NK-92 treated with Interleukin-12 subunit alpha and Interleukin-12 subunit beta, amount 100 ng/mL, for 24 hours (cell line): Measurements from ENCODE around the gene MGAT4B.

ENCODE experiments used
- DNase-seq: peaks from one replicate; lab custom pipeline; 2025; lab: John Stamatoyannopoulos, UW

MGAT4B gene

DNA sequence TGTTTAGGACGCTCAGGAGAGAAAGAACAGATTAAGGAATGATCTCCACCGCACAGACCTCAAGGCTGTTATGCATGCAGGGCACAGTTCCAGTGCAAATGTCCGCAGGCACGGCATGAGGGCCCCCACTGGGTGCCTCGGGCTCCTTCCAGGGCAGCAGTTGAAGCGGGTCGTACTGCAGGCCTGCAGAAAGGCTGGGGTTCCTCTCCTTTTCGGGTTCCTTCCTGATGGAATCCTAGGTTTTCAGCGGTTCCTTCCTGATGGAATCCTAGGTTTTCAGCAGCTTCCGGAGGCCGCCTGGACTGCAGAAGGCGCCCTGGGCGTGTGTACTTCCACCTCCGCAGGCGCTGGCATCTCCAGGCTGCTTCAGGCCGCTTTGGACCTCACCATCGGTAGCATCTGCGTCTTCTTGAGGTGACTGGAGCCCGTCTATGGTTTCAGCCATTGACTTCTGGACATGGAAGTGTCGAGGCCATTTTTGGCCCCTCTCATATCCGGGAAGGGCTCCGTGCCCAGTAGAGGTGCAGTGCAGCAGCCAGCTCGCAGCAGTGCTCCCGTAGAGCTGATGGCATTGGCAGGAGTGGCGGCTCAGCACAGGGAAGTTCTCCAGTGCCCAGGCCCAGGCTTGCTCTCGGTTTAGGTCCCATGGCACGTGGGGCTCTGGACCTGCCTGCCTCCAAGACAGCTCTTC is 5.6 kb upstream of the MGAT4B start:
- no peak for DNase-seq

DNA sequence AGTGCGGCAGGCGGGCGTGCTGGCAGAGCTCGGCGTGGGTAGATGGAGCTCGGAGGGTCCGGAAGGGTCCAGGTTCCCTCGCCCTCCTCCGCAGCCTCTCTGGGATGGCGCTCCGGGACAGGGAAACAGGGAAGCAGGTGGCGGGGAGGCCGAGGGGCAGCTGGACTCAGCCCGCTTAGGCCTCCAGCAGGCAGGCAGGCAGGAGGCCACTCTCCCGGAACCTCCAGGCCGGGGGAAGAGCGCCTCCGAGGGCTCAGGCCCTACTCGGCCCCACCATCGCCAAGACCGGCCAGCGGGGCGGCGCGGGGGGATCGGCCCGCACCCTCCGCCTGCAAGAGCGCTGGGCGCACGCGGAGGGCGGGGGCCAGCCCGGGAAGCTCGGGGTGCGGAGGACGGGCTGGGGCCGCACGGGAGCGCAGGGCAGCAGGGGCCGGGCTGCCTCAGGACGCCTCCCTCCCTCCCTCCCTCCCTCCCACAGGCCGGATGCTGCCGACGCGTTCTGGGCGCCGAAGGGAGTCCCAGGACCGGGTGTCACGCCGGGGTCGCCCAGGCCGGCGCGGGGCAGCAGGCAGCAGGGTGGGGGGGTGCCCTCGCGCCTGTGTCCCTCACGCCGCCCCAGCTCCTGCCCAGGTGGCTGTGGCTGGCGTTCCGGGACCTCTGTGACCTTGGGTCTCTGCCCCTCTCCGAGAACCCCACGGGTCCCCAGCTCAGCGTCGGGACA is 977 bp downstream of the MGAT4B start:
- DNase-seq: no peak

DNA sequence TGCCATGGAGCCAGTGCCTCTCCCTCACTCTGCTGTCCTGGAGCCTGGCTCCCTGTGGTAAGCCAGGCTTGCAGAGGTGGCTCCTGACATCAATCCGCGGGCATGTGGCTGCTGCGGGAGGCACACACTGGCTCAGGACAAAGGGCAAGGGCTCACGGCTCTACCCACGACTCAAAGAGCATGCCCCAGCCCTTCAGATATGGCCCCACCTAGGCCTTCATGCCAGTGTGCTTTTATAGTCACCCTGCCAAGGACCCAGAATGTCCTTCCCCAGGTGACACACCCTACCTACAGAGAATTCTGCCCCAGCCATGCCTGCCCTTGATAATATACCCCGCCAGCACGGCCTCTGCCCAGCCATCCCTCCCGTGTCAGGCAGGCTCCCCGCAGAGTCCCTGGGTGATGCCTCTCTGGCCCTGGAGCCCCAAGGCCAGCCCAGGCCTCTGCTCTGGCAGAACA is 1.6 kb downstream of the MGAT4B start:
- DNase-seq: no peak

DNA sequence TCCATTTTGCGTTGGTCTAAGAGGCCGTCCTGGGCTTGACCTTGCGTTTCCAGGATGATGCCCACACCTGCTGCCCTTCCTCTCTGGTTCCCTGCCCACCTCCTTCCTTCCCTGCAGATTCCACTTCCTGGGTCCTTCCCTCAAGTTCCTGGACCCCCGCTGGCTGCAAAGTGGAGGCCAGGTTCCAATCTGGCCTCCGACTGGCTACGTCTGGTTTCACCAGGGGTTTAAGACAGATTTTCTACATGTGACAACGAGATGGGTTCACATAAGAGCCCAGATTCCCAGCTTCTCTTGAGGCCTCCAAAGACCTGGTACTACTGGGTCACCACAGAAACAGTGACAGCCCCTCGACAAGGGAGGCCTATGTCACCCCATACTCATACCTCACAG is 2.1 kb downstream of the MGAT4B start:
- DNase-seq: no peak

DNA sequence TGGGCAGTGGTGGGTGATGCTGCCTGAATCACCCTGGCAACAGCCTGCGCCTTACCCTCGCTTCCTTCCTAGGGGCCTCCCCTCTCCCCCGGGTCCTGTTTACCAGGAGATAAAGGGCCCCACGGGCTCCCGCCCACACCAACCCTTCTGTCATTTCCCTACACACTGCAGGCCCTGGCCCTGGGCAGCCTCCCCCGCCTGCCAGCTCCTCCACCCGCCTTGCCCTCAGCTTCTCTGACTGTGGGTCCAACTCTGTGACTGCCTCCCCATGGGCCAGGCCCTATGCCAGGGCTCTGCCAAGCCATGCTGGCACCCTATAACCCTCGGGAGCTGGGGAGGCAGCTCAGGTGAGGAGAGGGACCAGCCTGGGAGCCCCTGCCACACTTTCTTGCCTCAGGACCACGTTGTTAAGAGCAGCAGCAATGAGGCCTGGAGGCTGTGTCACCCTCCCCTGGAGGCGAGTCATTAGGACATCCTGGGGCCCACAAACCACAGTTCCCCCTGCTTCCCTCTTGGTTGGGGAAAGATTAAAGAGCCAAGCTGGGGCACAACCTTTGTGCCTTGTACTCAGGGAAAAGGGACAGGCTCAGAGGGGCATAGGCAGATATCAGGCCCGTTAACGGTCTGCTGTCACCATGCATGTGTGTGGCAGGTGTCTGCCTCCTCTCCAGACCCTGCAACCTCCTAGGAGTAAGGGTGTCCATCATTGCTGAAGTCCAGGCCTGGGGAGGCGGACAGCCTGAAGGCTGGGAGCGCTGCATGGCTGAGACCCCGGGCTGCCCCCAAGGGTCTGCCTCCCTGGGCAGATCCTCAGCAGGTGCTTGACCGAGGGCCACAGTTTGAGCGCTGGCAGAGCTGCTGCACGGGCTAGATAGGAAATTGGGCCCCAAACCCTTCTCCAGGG is 2.8 kb downstream of the MGAT4B start:
- DNase-seq: peak; percentile 30

DNA sequence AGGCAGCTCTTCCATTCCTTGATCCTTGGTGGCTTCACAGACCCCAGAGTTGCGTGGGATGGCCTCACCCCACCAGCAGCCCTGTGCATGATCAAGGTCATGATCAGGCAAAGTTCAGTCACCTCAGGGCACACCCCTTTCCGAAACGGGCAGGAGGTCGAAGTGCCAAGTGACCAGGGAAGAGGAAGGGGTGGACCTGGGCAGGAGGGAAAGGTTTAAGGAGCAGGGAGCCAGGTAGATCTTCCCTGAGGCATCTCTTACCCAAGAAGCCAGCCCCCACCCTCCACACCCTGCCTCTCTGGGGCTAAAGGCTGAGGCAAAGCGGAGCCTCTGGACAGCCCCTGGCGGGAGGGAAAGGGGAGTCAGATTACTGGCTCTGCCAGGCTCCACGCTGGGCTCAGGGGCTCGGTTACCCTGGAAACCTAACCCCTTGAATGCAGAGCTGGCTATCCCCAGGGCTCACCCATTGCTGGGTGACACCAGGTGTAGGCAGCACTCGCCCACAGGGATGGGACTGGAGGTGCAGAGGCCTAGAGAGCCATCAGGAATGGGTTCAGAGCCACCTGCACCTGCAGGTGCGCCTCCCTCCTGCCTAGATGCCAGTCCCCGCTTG is 3.6 kb downstream of the MGAT4B start:
- DNase-seq: no peak

DNA sequence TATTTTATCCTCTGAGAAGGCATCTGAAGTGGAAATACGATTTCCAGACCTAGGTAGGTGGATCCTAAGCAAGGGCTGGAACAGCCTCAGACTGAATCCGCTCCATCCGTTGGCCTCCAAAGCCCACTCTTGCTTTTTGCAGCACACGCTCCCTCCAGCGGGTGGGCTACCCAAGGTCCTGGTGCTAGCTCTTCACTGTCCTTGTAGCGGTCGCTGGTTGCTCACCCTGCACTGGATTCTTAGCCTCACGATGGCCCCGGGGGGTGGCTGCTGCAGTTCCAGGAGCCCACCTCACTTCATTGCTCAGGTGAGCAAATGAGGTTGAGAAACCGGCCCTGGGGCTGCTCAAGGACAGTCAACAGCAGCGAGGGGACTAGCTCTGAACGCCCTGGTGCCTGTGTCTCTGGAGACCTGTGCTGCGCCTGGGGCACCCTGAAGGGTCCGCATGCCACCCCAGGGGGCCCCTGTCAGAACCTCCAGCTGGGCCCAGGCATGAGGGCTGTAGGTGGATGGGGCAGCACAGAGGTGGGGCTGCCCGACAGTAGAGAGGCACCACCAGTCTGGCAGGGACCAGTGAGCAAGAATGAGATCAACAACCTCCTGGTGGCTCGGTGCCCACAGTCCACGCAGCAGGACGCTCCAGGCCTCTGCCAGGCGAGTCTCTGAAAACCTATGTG is 4.3 kb downstream of the MGAT4B start:
- no peak for DNase-seq

DNA sequence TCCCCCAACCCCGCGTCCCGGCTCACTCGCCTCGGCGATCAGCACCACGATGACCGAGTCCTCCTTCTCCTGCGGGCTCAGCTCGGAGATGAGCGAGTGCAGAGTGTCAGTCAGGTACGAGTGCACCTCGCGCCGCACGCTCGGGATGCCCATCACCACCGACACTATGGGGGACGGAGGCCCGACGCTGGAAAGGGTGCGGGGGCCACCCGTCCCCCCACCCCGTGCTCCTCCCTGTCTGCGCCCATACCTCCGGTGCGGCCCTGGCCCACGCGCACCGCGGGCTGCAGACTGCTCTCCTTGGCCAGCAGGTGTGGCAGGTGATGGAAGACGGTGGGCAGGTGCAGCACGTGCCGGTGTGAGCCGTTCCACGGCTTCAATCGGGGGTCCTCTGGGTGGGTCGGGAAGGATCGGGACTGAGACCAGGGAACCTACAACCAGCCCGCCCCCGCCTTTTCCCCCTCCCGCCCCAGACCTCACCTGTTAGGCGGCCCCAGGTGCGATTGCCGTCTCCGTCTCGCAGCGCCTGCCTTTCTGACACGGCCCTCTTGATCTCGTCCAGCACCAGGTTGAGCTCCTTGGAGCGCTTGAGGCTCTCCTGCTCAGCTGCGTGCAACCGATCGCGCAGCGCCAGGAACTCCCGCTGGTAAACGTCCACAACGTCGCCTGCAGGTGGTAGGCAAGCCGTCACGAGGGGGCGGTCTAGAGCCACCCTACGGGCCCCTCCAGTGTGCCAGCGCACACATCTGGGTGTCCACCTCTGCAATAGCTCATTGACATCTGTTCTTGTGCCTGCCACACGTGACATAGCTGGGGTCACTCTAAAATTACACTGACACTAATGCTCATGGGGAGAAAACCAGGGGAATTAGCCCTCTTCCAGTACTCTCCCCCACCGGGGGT is 5.1 kb downstream of the MGAT4B start:
- DNase-seq: no peak

DNA sequence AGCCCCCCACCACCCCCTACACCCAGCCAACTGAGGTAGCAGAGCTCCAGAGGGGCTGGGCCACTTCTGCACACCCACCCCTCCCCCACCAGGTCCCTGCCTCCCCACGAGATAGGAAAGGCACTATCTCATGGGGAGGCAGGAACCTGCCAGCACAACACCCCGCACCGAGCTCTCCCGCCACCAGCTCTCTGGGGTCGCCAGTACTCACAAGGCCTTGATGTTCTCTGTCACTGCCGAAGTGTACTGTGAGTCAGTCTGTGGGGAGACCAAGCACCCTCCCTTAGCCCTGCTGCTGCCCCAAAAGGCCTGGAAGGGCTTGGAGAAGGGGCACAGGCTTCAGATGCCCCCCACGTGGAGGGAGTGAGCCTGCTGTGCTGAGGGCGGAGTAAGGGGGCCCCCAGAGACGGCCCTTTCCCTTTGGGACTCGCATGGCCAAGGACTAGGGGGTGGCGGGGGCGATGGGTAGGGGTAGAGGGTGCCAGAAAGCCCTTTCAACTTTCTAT is 5.9 kb downstream of the MGAT4B start:
- no peak for DNase-seq

DNA sequence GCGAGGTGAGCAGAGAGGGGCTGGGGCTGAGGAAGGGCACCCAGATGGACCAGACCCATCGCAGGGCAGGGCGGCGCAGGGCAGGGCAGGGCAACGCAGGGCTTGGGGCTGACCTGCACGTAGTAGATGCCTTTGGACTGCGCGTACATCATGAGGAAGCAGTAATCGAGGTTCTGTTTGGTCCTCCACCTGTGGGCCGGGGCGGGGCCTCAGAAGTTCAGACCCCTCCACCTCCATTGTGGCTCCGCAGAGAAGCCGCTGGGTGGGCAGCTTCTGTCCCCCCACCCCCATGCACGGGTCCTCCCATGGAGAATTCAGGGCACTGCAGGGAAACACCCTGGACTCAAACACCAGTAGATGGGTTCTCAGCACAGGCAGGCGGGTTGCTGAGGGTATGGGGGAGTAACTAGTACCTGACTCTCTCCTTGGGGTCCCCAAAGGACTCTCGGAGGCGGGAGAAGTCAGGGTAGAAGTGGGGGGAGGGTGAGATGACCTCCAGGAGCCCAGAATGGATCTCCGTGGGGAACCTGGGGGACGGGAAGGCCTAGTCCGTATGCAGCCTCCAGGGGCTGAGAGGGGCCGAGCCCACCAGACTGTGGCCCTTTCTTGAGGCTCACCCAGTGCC is 6.5 kb downstream of the MGAT4B start:
- no peak for DNase-seq

DNA sequence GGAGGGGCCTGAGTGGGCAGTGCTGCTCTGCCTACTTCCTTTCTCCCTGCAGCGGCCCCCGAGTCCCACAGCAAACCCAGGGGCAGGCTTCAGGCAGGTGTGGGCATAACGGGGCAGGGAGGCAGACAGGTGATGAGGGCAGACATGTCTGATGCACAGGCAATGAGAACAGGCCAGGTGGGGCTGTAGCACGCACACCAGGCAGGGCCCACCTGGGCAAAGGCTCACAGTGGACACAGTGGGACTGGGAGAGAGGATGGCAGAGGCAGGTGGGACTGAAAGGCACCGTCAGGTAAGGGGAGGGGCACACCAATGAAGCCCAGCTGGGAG is 7.1 kb downstream of the MGAT4B start:
- no peak for DNase-seq

DNA sequence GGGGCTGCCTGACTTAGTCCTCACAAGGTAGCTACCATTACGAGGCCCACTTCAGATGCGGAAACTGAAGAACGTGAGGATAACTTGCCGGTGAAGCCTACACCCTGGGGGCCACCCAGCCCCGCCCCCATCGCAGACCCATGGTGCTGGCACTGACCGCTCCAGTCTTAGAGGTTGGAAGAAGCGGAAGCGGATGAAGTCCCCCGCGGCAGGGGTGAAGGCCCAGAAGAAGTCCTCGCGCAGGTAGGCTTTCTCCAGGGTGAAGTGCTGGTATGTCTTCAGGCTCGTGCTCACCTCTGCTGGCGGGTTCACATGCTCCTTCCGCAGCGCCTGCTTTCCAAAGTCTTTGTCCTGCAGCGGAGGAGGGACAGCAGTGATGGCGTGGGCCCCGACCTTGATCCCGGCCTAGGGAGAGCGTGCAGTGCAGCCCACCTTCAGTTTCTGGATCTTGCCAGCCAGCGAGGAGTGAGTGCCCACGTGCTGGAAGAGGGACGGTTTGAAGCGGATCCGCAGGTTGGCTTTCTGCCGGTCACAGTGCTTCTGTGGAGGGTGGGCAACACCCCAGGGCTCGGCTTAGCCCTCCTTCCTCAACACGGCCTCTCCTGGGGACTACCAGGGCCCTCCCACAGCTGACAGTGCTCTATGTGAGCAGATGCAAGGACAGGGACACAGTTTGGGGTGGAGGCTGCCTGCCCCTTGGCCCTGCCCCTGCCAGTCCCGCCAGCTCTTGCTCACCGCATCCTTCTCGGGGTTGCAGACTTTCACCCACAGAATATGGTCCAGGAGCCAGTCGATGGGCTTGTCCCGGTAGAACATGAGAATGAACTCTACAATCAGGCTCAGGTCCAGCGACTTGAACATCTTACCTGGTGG is 7.7 kb downstream of the MGAT4B start:
- DNase-seq: no peak

DNA sequence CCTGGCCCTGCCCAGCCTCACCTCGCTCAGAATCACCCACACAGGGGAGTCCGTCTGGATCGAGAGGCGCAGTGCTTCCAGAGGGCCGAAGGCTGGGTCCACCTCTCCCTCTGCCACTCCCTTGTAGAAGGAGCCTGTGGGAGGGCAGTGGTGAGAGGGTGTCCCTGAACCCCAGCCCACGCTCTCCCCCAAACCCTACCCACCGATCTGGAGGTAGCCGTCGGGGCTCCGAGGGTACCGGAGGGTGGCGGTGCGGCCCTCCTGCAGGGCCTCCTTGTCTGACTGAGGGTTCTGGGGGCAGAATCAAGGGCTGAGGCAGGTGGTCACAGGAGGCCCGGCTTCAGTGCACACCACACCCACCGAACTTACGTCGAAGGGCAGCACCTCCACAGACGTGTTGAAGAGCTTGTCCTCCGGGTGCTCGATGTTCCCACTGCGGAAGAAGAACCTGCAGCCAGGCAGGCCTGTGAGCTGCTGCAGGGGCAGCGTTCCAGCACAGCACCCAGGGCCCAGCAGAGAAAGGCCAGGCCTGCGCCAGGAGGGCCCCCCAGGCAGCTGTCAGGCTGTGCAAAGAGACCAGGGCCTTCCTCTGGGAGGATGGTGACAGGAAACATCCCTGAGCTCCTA is 8.4 kb downstream of the MGAT4B start:
- DNase-seq: no peak

DNA sequence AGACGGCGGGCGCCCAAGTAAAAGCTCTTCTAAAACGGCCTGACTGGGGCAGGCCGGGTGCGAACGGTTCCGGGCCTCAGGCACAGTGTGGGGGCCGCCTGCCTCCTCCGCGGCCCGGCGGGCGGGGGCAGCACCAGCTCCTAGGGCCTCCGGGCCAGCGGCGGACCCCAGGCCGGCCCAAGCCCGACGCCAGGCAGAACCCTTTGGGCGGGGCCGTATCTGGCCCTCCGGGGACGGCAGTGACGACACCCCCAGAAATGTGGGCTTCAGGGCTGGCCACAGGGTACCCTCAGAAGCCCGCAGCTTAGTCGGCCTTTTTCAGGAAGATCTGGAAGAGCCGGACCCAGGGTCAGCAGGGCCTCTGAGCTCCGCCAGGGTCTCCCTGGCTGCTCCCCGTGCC is 8.9 kb downstream of the MGAT4B start:
- DNase-seq: no peak

DNA sequence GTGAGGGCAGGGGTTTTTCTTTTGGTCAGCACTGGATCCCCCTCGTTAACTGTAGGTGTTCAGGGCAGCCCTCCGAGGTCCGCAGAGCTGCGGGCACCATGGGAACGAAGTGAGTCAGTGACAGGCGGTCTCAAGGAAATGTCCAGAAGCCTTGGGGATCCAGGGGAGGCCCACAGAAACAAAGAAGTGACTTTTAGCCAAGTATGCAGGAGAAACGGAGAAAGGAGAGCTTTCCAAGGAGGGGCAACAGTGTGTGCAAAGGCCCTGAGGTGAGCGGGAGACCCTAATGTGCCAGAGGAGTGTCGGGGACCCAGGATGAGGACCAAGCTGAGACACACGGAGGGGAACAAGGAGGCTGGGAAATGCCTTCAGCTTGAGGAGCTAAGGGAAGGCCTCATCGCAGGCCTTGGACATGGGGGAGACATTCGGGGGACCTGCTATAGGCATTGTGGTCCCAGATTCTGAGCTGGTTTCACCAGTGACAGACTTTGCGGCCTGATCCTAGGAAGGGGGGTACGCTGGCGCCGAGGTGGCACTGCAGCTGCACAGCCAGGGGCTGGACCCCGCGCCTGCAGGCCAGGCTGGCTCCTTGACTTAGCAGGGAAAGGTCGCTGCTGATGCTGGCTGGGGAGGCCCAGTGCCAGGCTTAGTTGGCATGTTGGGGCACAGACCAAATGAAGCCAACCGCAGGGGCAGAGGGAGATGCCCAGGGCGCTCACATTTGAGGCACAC is 9.6 kb downstream of the MGAT4B start:
- no peak for DNase-seq

DNA sequence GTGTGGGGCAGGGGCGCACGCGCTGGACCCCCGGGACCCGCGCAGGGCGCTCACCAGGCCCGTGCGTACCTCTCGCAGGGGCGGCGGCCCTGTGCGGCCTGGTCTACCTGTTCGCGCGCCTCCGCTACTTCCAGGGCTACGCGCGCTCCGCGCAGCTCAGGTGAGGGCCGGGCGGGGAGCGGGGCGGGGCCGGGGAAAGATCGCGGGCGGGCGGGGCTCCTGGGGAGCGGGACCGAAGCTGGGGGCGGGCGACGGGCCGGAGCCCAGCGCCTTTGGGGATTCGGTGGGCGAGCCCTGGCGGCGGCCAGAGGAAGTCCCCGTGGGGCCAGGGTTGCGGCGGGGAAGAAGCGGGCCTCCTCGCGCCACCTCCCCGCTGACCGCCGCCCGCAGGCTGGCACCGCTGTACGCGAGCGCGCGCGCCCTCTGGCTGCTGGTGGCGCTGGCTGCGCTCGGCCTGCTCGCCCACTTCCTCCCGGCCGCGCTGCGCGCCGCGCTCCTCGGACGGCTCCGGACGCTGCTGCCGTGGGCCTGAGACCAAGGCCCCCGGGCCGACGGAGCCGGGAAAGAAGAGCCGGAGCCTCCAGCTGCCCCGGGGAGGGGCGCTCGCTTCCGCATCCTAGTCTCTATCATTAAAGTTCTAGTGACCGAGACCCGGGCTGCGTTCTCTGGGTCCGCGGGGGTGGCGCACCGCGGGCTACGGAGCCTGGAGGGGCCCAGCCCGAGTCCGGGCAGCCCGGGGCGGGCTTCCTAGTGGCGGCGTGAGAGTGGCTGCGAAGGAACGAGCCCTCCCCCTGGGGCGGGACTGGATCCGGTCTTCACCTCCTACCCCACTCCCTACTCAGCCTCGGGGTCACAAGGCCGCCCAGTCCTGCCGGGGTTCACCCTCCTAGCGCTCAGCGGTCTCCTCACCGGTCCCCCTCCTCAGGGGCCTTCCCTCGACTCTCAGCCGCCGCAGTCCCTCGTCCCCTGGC is 10.5 kb downstream of the MGAT4B start:
- DNase-seq: peak; percentile 48
